Upper lobe of left lung (tissue), 6 donors: ENCODE measurements around the gene FAM20A. TPM values are rescaled to one million over a fixed set of nuclear protein-coding genes. Genes with fewer than 3 reads are reported as not detected.

Experiments
- ATAC-seq, 2 donors: fragments of 200-7000 bp; cut with Tn5 transposase; one replicate each; pipeline ENCODE4 v1.9.1; 2022; ENCODE audit warnings: mild to moderate bottlenecking in 2 of 2, moderate library complexity in 2 of 2; ENCODE audit not compliant: low FRiP score in 2 of 2
- DNase-seq, 2 donors: peaks; one replicate each; pipeline ENCODE4 v3.0.0-alpha.2; 2019 to 2020
- H3K27ac ChIP-seq, 4 donors: fragments of 200-600 bp; sonication (generic); one replicate each; pipeline ENCODE4 v1.5.1; 2016 to 2019
- H3K27me3 ChIP-seq, 4 donors: fragments of 200-600 bp; sonication (generic); one replicate each; pipeline ENCODE4 v1.5.1; 2017 to 2019
- H3K36me3 ChIP-seq, 4 donors: fragments of 200-600 bp; sonication (generic); one replicate each; pipeline ENCODE4 v1.5.1; 2016 to 2019
- H3K4me1 ChIP-seq, 4 donors: fragments of 200-600 bp; sonication (generic); one replicate each; pipeline ENCODE4 v1.5.1; 2018 to 2019
- H3K4me3 ChIP-seq, 4 donors: fragments of 200-600 bp; sonication (generic); one replicate each; pipeline ENCODE4 v1.5.1; 2017 to 2019; ENCODE audit warnings: mild to moderate bottlenecking in 2 of 4, moderate library complexity in 1 of 4
- H3K9me3 ChIP-seq, 4 donors: fragments of 200-600 bp; sonication (generic); one replicate each; pipeline ENCODE4 v1.5.1; 2018 to 2019
- CTCF ChIP-seq, 6 experiments: fragments of 450-650 bp in 4 of 6; fragments of 200-600 bp in 2 of 6; sonication (generic) in 2 of 6; IDR thresholded peaks; one replicate each; pipeline ENCODE4 v1.5.1; 2016 to 2019; ENCODE audit warnings: antibody characterized with exemption in 6 of 6
- EP300 ChIP-seq, 4 donors: sonication (generic); formaldehyde crosslinking; IDR thresholded peaks; one replicate each; pipeline ENCODE4 v1.5.1; 2017; ENCODE audit warnings: antibody characterized with exemption in 4 of 4, control low read depth in 2 of 4
- POLR2A ChIP-seq, 4 donors: fragments of 450-650 bp; IDR thresholded peaks; one replicate each; pipeline ENCODE4 v1.5.1; 2016 to 2017; ENCODE audit warnings: antibody characterized with exemption in 4 of 4, mild to moderate bottlenecking in 2 of 4
- POLR2AphosphoS5 ChIP-seq, 2 donors: sonication (generic); formaldehyde crosslinking; IDR thresholded peaks; one replicate each; pipeline ENCODE4 v1.5.1; 2017; ENCODE audit warnings: antibody characterized with exemption in 2 of 2
- WGBS, 2 donors: methylation state at CpG; one replicate each; pipeline ENCODE4 v1.1.5; 2017 to 2018; 5-methylcytosine and 5-hydroxymethylcytosine counted together
- total RNA-seq, 6 donors: library from RNA; depleted of rRNA in 4 of 6; stranded (reverse); fragments of >200 nt in 4 of 6; gene quantifications; one replicate each; pipeline versions ENCODE4 v1.1.0 to v1.2.1, GENCODE V29; 2016 to 2021
- donor health status: DM: no; HTN: no; CAD: no; lungs with moderate emphysema.
- donor health status: DM: no; HTN: yes; CAD: no; lungs with severe emphysema.

FAM20A gene
- total RNA-seq, 6 donors from 2014 or later, result 40.3 to 150 (median 59.7) TPM

GRCh38 chr17:68641276-68642117 is 40.3 kb upstream of the FAM20A start:
- no peaks in the 10 kb centered on the region for H3K9me3 ChIP-seq
- no peak for DNase-seq
- 77 to 80% methylated on average over 9 of the region's 9 CpGs for WGBS, 2 donors
- no peaks in the 10 kb centered on the region for H3K4me1 ChIP-seq
- H3K4me3 ChIP-seq, result no peak overlapping the region
- H3K27me3 ChIP-seq, result no peaks in the 10 kb centered on the region
- H3K36me3 ChIP-seq, result no peaks in the 10 kb centered on the region
- no peak overlapping the region for H3K27ac ChIP-seq
- no peak for ATAC-seq
- TF ChIP-seq EP300 (IDR thresholded peaks at IDR 0.05) (no peak), POLR2A (IDR thresholded peaks at IDR 0.05) (no peak), POLR2AphosphoS5 (IDR thresholded peaks at IDR 0.05) (no peak), CTCF (IDR thresholded peaks at IDR 0.05) (no peak)

DNA sequence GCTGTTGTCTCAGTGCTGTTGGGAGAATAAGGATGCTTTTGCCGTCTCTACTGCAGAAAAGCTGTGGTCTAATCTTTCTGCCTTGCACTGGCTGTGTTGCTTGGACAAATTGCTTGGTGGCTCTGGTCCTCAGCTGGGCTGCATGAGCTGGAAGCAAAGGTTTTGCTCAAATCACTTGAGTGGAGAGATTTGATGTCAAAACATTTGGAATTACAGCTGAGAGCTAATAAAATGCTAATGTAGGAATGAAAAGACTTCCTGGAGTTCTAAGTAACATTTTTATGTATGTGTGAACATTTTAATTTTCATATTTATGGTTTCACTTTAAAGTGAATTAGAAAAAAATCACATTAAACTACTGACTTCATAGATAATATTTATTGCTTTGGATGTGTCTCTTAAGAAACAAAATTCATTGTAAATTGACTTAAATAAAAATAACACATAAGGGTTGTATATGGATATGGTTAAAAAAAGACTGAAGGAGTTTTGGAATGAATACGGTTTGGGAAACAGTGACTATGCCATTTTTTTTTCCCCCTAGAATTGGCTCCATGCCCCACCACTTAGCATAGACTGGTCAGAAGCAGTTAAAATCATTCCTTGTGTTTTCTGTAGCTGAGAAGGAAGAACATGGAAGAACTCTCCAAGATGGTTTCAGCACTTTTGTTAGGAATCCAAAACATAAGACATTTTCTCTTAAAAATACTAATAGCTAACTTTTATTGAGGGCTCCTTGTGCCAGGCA is 39.2 kb upstream of the FAM20A start:
- Histone ChIP-seq H3K27me3 (no peaks in the 10 kb centered on the region), H3K4me3 (no peak overlapping the region), H3K9me3 (no peaks in the 10 kb centered on the region), H3K4me1 (no peaks in the 10 kb centered on the region), H3K27ac (no peak overlapping the region), H3K36me3 (no peaks in the 10 kb centered on the region)
- ATAC-seq, result no peak
- TF ChIP-seq POLR2AphosphoS5 (IDR thresholded peaks at IDR 0.05) (no peak), POLR2A (IDR thresholded peaks at IDR 0.05) (no peak), EP300 (IDR thresholded peaks at IDR 0.05) (no peak), CTCF (IDR thresholded peaks at IDR 0.05) (no peak)
- WGBS, 2 donors, result 46 to 60% methylated on average over 2 of the region's 2 CpGs
- no peak for DNase-seq

DNA sequence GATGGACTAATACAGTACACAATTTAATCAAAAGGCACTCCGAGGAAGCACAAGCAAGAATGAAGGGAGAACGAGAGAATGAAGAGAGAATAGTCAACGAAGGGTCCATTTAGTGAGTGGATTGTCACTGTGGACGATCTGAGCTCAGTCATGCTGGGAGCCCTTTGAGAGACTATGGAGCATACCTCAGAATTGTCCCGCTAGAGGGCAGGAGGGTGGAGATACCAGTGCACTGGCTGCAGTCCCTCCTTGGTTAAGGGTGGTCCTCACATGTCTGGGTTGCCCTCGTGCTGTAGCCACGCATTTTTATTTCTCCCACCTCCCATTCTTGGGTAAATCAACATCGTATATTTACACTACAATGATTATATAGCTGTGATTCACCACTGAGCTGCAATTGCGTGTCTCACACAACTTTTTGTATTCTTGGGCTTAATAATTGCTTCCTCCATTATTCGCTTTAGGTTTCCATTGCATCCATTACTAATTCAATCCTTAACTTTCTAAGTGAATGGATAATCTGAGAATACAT is 33.2 kb upstream of the FAM20A start:
- Histone ChIP-seq H3K9me3 (no peaks in the 10 kb centered on the region), H3K4me3 (no peak overlapping the region), H3K27me3 (no peaks in the 10 kb centered on the region), H3K27ac (no peak overlapping the region), H3K36me3 (no peaks in the 10 kb centered on the region), H3K4me1 (no peaks in the 10 kb centered on the region)
- 75 to 77% methylated on average over 10 of the region's 10 CpGs for WGBS, 2 donors
- ATAC-seq (no peak), DNase-seq (no peak)
- TF ChIP-seq EP300 (IDR thresholded peaks at IDR 0.05) (no peak), POLR2A (IDR thresholded peaks at IDR 0.05) (no peak), POLR2AphosphoS5 (IDR thresholded peaks at IDR 0.05) (no peak), CTCF (IDR thresholded peaks at IDR 0.05) (no peak)

DNA sequence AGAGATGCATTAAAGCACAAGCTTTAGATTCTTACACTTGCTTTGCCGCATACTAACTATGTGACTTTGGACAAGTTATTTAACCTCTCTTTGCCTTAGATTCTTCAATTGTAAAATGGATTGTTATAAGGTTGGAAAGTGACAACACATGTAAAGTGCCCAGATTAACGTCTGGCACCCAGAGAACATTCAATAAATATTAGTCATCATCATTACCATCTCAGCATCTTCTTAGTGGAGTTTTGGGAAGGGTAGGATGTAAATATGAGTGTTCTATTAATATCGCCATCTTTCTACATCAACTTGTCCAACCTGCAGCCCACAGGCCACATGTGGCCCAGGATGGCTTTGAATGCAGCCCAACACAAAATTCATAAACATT is 27.4 kb upstream of the FAM20A start:
- Histone ChIP-seq H3K27me3 (no peaks in the 10 kb centered on the region), H3K9me3 (no peaks in the 10 kb centered on the region), H3K36me3 (no peaks in the 10 kb centered on the region), H3K27ac (no peak overlapping the region), H3K4me3 (no peak overlapping the region), H3K4me1 (no peaks in the 10 kb centered on the region)
- TF ChIP-seq EP300 (IDR thresholded peaks at IDR 0.05) (no peak), POLR2A (IDR thresholded peaks at IDR 0.05) (no peak), CTCF (IDR thresholded peaks at IDR 0.05) (no peak), POLR2AphosphoS5 (IDR thresholded peaks at IDR 0.05) (no peak)
- 80 to 84% methylated on average over 3 of the region's 3 CpGs for WGBS, 2 donors
- ATAC-seq (no peak), DNase-seq (no peak)
